RPMI7951 (cell line): Measurements from ENCODE around the gene RPGRIP1. TPM values are rescaled to one million over a fixed set of nuclear protein-coding genes. Genes with fewer than 3 reads are reported as not detected.
A peak's percentile ranks its signal among the peaks of the same experiment; 100 is the strongest.
"Not testable (repeated sequence)": the region's sequence is repeated elsewhere in the genome, so short reads cannot be mapped to it uniquely, and the experiment has no call there.

Experiments
- DNase-seq: peaks from one replicate; pipeline ENCODE4 v3.0.0-alpha.2; 2012; ENCODE audit warnings: low read depth
- total RNA-seq: library from RNA; depleted of rRNA; stranded (reverse); fragments of >200 nt; shearing (Covaris generic); gene quantifications from 2 replicates; pipeline ENCODE4 v1.2.3, GENCODE V29; 2014; rRNA removed

RPGRIP1 gene
- total RNA-seq: 0.12 TPM in 1 of 2 replicates, not detected in the other

- no peak for DNase-seq
Measured at GRCh38 chr14:21279783-21280182, at the start of gene RPGRIP1. Gene RPGRIP1 (plus strand): TSS chr14:21280083. CDS start chr14:21287977, 7,894 bp downstream.

GRCh38 chr14:21231020-21231652 lies 48.7 kb upstream of the RPGRIP1 start:
- DNase-seq: no peak

GRCh38 chr14:21233457-21234076 lies 46.3 kb upstream of the RPGRIP1 start:
- DNase-seq: no peak

DNA sequence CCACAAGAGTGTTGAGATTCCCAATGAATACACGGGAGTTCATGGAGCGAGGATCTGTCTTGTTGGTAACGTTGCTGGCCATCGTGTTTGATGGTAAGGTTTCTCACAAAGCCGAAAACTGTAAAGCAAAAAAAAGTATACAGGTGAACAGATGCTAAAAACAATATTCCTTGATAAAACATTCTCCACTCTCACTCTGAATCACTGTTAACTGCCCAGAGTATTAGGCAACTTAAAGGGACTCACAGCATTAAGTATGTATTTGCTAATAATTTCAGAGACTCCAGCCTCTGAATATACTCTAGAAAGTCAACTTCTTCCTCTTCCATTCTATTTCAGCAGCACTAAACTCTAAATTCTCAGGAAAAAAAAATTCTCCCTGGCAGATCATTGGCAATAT lies 45.8 kb upstream of the RPGRIP1 start:
- no peak for DNase-seq

DNA sequence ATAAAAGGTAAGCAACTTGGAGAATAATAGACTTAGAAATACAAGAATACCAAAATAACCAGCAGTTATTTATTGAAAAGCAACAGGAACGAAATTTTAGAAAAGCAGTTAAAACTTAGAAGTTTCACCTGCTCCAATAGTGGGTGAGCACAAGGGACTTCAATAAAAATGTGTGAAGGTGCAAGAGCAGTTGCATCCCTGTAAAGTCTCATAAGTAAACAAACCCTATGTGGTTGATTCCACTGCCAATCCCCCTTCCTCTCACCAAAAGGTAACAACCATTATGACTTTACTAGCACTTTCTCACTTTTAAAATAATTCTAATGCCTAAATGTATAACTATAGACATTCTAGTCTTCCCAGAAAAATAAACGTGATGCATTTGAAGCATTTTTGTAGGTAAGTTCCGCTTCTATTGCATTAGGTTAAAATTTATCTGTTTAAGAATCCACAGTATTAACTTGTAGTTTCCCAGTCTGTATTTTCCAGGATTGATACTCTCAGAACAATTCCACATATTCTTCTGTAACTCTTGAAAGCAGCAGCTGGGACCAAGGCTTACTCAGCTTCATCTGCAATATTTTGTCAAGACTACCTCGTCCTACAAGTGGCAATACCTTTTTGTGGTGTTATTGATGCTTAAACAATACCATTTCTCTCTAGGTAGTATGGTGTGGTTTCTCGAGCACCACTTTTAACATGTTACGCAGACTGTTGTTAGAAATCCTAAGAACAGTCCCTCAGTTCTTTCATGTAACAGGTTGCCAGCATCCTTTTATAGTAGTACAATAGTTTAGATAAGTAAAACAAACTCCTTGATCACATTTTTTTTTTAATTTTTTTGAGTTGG lies 42.7 kb upstream of the RPGRIP1 start:
- no peak for DNase-seq

DNA sequence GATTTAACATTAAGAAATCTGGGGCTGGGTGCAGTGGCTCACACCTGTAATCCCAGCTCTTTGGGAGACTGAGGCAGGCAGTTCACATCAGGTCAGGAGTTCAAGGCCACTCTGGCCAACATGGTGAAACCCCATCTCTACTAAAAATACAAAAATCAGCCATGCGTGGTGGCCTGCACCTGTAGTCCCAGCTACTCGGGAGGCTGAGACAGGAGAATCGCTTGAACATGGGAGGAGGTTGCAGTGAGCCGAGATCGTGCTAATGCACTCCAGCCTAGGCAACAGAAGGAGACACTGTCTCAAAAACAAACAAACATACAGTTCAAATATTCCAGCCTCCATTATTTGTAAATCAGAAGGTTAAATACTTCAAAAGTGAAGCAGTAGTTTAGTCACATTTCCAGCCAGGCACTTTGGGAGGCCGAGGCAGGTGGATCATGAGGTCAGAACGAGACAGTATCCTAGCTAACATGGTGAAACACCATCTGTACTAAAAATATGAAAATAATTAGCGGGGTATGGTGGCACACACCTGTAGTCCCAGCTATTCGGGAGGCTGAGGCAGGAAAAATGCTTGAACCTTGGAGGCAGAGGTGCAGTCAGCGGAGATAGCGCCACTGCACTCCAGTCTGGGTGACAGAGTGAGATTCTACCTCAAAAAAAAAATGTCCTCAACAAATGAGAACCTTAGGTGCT lies 40.9 kb upstream of the RPGRIP1 start:
- DNase-seq: no peak

- no peak for DNase-seq
Measured at GRCh38 chr14:21240417-21240816, 39.5 kb upstream of the RPGRIP1 start.

DNA sequence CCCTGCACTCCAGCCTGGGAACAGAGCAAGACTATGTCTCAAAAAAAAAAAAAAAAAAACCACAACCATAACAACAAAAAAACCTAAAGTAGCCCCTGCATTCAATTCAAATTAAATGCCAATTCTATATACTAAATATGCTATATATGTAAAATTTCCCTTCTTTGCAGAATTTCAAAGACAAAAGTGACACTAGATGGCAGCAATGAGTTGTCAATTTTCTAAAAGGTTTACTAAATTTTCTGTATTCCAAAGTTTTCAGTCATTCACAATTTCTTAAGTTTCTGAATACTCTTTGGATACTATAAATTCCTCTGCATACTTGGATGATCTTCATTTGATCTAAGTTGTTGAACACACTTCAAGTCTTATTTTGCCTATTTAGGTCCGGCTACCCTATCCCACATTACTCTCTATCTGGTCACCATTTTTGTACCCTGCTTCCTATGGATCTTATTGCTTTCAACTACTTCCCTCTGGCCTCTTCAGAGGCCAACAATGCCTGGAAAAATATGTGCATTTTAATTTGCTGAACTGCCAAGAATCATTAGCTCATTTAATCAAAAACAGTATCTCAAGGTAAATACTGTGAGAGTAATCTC lies 38.6 kb upstream of the RPGRIP1 start:
- DNase-seq: peak; percentile 22

- DNase-seq: no peak
Measured at GRCh38 chr14:21244544-21244943, 35.3 kb upstream of the RPGRIP1 start.

GRCh38 chr14:21245813-21246212 lies 34.1 kb upstream of the RPGRIP1 start:
- no peak for DNase-seq

GRCh38 chr14:21248338-21248737 lies 31.5 kb upstream of the RPGRIP1 start:
- no peak for DNase-seq

- no peak for DNase-seq
Measured at GRCh38 chr14:21248739-21249411, 31.0 kb upstream of the RPGRIP1 start.

DNA sequence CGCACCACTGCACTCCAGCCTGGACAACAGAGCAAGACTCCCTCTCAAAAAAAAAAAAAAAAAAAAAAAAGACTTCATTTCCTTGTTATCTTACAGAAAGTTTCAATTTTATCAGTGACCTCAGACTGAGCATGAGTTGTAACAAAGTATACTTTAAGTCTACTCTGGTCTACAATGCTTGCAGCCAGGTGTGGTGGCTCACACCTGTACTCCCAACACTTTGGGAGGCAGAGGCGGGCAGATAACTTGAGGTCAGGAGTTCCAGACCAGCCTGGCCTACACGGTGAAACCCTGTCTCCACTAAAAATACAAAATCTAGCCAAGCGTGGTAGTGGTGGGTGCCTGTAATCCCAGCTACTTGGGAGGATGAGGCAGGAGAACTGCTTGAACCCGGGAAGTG lies 28.7 kb upstream of the RPGRIP1 start:
- no peak for DNase-seq

- DNase-seq: no peak
Measured at GRCh38 chr14:21252149-21252548, 27.7 kb upstream of the RPGRIP1 start.

DNA sequence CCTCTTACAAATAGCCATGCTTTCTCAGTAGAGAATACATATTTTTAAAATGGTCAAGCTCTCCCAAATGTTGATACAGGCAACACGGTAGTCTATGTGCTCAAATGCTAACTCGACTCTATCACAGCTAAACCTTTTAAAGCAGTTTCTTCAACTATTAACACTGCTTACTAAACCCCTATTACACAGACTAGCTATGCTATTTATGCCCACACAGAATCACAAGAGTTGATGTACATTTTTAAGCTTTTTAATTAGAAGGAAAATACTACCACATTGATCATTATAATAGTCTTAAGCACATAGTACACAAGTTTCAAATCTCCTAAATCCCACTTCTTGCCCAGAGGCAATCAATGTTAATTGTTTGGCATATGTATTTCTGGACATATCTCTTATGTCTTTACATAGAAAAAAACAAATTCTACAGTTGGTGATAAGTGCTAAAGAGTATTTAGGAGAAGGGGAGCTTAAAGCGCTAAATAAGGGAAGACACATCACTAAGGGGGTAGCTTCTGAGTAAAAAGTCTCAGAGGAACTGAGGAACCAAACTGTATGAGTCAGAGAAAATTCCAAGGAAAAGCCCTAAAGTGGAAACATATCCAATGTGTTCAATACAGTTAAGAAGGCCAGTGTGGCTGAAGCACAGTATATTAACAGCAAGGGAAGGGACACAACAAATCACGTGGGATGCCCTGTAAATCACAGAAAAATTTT lies 24.3 kb upstream of the RPGRIP1 start:
- DNase-seq: peak; percentile 51

- not testable (repeated sequence) for DNase-seq
Measured at GRCh38 chr14:21256102-21256447, 23.8 kb upstream of the RPGRIP1 start.

- DNase-seq: no peak
Measured at GRCh38 chr14:21256539-21257393, 23.1 kb upstream of the RPGRIP1 start.

DNA sequence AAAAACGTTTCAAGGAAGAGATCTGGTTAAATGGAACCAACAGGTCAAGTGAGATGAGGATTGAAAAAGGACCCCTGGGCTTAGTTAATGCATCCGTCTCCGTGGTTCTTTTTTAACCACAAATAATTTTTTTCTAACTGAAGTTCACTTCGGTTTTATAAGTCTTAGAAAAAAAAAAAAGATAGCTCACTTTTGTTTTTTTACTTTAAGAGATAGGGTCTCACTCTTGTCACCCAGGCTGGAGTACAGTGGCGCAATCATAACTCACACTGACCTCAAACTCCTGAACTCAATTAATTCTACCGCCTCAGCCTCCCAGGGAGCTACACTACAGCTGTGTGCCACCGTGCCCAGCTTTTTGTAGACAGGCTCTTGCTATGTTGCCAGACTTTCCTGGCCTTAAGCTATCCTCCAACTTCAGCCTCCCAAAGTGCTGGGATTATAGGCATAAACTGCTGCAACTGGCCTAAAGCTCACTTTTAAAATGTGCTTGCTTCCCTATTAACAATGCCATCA lies 22.4 kb upstream of the RPGRIP1 start:
- DNase-seq: peak; percentile 69
